Smooth muscle cell (in vitro differentiated cells): ENCODE data around the gene ALAS1. TPM values are rescaled to one million over a fixed set of nuclear protein-coding genes. Genes with fewer than 3 reads are reported as not detected.
"Not testable (repeated sequence)": the region's sequence is repeated elsewhere in the genome, so short reads cannot be mapped to it uniquely, and the experiment has no call there.

Experiments
- DNase-seq: peaks from one replicate; lab custom pipeline; 2025; ENCODE audit not compliant: unreplicated experiment; lab: John Stamatoyannopoulos, UW
- H2AFZ ChIP-seq: fragments of 200-600 bp; sonication (generic); 2 replicates; pipeline ENCODE4 v1.6.0; 2016; ENCODE audit warnings: antibody characterized with exemption, low read depth, mild to moderate bottlenecking
- H3F3A ChIP-seq: fragments of 200-600 bp; sonication (generic); 2 replicates; pipeline ENCODE4 v1.6.0; 2017; ENCODE audit warnings: antibody characterized with exemption, low read depth
- H3K27ac ChIP-seq: fragments of 200-600 bp; sonication (generic); 2 replicates; pipeline ENCODE4 v1.5.1; 2016; ENCODE audit warnings: low read depth, mild to moderate bottlenecking
- H3K27me3 ChIP-seq: fragments of 200-600 bp; sonication (generic); 2 replicates; pipeline ENCODE4 v1.6.1; 2016; ENCODE audit warnings: low read depth, mild to moderate bottlenecking
- H3K36me3 ChIP-seq: fragments of 200-600 bp; sonication (generic); 2 replicates; pipeline ENCODE4 v1.5.1; 2016; ENCODE audit warnings: low read depth
- H3K4me1 ChIP-seq: fragments of 200-600 bp; sonication (generic); 2 replicates; pipeline ENCODE4 v1.5.1; 2016; ENCODE audit warnings: low read depth
- H3K4me2 ChIP-seq: fragments of 200-600 bp; sonication (generic); 2 replicates; pipeline ENCODE4 v1.6.0; 2016; ENCODE audit warnings: mild to moderate bottlenecking
- H3K4me3 ChIP-seq: fragments of 200-600 bp; sonication (generic); 2 replicates; pipeline ENCODE4 v1.5.1; 2016; ENCODE audit warnings: mild to moderate bottlenecking
- H3K79me2 ChIP-seq: fragments of 200-600 bp; sonication (generic); 2 replicates; pipeline ENCODE4 v1.6.0; 2016; ENCODE audit warnings: low read depth, mild to moderate bottlenecking
- H3K9ac ChIP-seq: fragments of 200-600 bp; sonication (generic); 2 replicates; pipeline ENCODE4 v1.6.0; 2016; ENCODE audit warnings: low read depth
- H3K9me3 ChIP-seq: fragments of 200-600 bp; sonication (generic); replicated peaks from 2 replicates; pipeline ENCODE4 v1.5.1; 2016; ENCODE audit warnings: low read depth
- H4K20me1 ChIP-seq: fragments of 200-600 bp; sonication (generic); 2 replicates; pipeline ENCODE4 v1.6.0; 2016; ENCODE audit warnings: low read depth
- CTCF ChIP-seq: fragments of 200-600 bp; sonication (generic); IDR thresholded peaks from 2 replicates; pipeline ENCODE4 v1.5.1; 2017; ENCODE audit warnings: borderline replicate concordance, mild to moderate bottlenecking, antibody characterized with exemption; ENCODE audit not compliant: insufficient read depth, poor library complexity, severe bottlenecking
- WGBS: methylation state at CpG from one replicate; pipeline ENCODE4 v1.1.7; 2016; ENCODE audit warnings: low lambda C conversion rate; 5-methylcytosine and 5-hydroxymethylcytosine counted together
- polyA plus RNA-seq: library from polyadenylated mRNA; unstranded; fragments of >200 nt; fragmentation: Nextera tagmentation; extraction: Ambion mirVana; gene quantifications from 2 replicates; pipeline ENCODE4 v1.2.1, GENCODE V29; 2016
- total RNA-seq: library from RNA; depleted of rRNA; stranded (reverse); fragments of >200 nt; gene quantifications from 2 replicates; pipeline ENCODE4 v1.2.3, GENCODE V29; 2014

Gene ALAS1
- total and polyA plus RNA-seq, 2 experiments from 2014 or later: 35.7 to 59.4 TPM

GRCh38 chr3:52162250-52162872, 35.6 kb upstream of the ALAS1 start:
- Histone ChIP-seq H3K4me3 (no peak overlapping the region), H4K20me1 (no peaks in the 10 kb centered on the region), H3K9me3 (no peaks in the 10 kb centered on the region), H3K9ac (no peak overlapping the region), H3K27ac (no peak overlapping the region), H3K36me3 (no peaks in the 10 kb centered on the region), H3K27me3 (no peaks in the 10 kb centered on the region), H3K4me2 (no peak overlapping the region), H3K4me1 (no peaks in the 10 kb centered on the region), H2AFZ (no peak overlapping the region), H3K79me2 (no peaks in the 10 kb centered on the region), H3F3A (no peaks in the 10 kb centered on the region)
- 92% methylated on average over 7 of the region's 7 CpGs for WGBS
- no peak for TF ChIP-seq CTCF
- no peak for DNase-seq

- Histone ChIP-seq H3K79me2 (no peaks in the 10 kb centered on the region), H3K4me3 (no peak overlapping the region), H3K9ac (no peak overlapping the region), H3K4me1 (no peaks in the 10 kb centered on the region), H3K9me3 (no peaks in the 10 kb centered on the region), H2AFZ (no peak overlapping the region), H3K27me3 (no peaks in the 10 kb centered on the region), H4K20me1 (no peaks in the 10 kb centered on the region), H3K27ac (no peak overlapping the region), H3K36me3 (no peaks in the 10 kb centered on the region), H3F3A (peaks cover 3% of the 10 kb centered on the region), H3K4me2 (no peak overlapping the region)
- DNase-seq: no peak
- 63% methylated on average over 9 of the region's 9 CpGs for WGBS
- TF ChIP-seq CTCF: no peak
These were observed 30.7 kb upstream of the ALAS1 start for GRCh38 chr3:52167240-52167639.

GRCh38 chr3:52170217-52170616, 27.7 kb upstream of the ALAS1 start:
- not testable (repeated sequence) for H3K27ac ChIP-seq, H3K9me3 ChIP-seq, H3K4me2 ChIP-seq, H2AFZ ChIP-seq, H3K36me3 ChIP-seq, H3K4me3 ChIP-seq, H4K20me1 ChIP-seq, H3K9ac ChIP-seq, H3K27me3 ChIP-seq, DNase-seq, H3F3A ChIP-seq, H3K79me2 ChIP-seq, H3K4me1 ChIP-seq
- 94% methylated on average over 3 of the region's 3 CpGs for WGBS

GRCh38 chr3:52171514-52172261, 26.3 kb upstream of the ALAS1 start:
- Histone ChIP-seq H3K36me3 (no peaks in the 10 kb centered on the region), H3K79me2 (no peaks in the 10 kb centered on the region), H3K4me2 (peak overlapping the region; percentile 26), H3K4me3 (no peak overlapping the region), H3K27me3 (no peaks in the 10 kb centered on the region), H3K27ac (no peak overlapping the region), H4K20me1 (no peaks in the 10 kb centered on the region), H3K4me1 (no peaks in the 10 kb centered on the region), H3F3A (peaks cover 3% of the 10 kb centered on the region), H3K9me3 (no peaks in the 10 kb centered on the region), H3K9ac (no peak overlapping the region), H2AFZ (no peak overlapping the region)
- no peak for DNase-seq
- no peak for TF ChIP-seq CTCF
- 78% methylated on average over 3 of the region's 3 CpGs for WGBS
